ENCODE data around the gene BET1L.

Gene BET1L

GRCh38 chr11:212150-213100, 5.2 kb upstream of the BET1L start:
- in situ Hi-C loops (cut with HindIII; ENCODE audit: low pct_ligation_motif_present, low pct_unique_long_range_greater_than_20kb, low sequenced_read_pairs), result no loop called here
- no peak for DNase-seq

- no peak for DNase-seq
- in situ Hi-C loops (cut with HindIII; ENCODE audit: low pct_ligation_motif_present, low pct_unique_long_range_greater_than_20kb, low sequenced_read_pairs), result no loop called here
Measured at GRCh38 chr11:211741-212140, 4.5 kb upstream of the BET1L start.

GRCh38 chr11:211295-211694, 4.1 kb upstream of the BET1L start:
- in situ Hi-C loops (cut with HindIII; ENCODE audit: low pct_ligation_motif_present, low pct_unique_long_range_greater_than_20kb, low sequenced_read_pairs), result no loop called here
- DNase-seq, result no peak

GRCh38 chr11:210803-211180, 3.6 kb upstream of the BET1L start:
- in situ Hi-C loops (cut with HindIII; ENCODE audit: low pct_ligation_motif_present, low pct_unique_long_range_greater_than_20kb, low sequenced_read_pairs), result no loop called here
- no peak for DNase-seq

GRCh38 chr11:210122-210802, 3.1 kb upstream of the BET1L start:
- DNase-seq, result peak; percentile 72
- in situ Hi-C loops (cut with HindIII; ENCODE audit: low pct_ligation_motif_present, low pct_unique_long_range_greater_than_20kb, low sequenced_read_pairs), result no loop called here

- in situ Hi-C loops (cut with HindIII; ENCODE audit: low pct_ligation_motif_present, low pct_unique_long_range_greater_than_20kb, low sequenced_read_pairs), result no loop called here
- peak; percentile 19 for DNase-seq
Measured at GRCh38 chr11:209275-210121, 2.3 kb upstream of the BET1L start.

- in situ Hi-C loops (cut with HindIII; ENCODE audit: low pct_ligation_motif_present, low pct_unique_long_range_greater_than_20kb, low sequenced_read_pairs), result no loop called here
- no peak for DNase-seq
Measured at GRCh38 chr11:208917-209260, 1.7 kb upstream of the BET1L start.

- in situ Hi-C loops (cut with HindIII; ENCODE audit: low pct_ligation_motif_present, low pct_unique_long_range_greater_than_20kb, low sequenced_read_pairs), result no loop called here
- peak; percentile 72 for DNase-seq
Measured at GRCh38 chr11:208181-208916, 1.1 kb upstream of the BET1L start.

GRCh38 chr11:207863-208180, 623 bp upstream of the BET1L start:
- peak; percentile 43 for DNase-seq
- in situ Hi-C loops (cut with HindIII; ENCODE audit: low pct_ligation_motif_present, low pct_unique_long_range_greater_than_20kb, low sequenced_read_pairs), result no loop called here

- no peak for DNase-seq
- in situ Hi-C loops (cut with HindIII; ENCODE audit: low pct_ligation_motif_present, low pct_unique_long_range_greater_than_20kb, low sequenced_read_pairs), result no loop called here
Measured at GRCh38 chr11:206526-207207, 532 bp downstream of the BET1L start.

GRCh38 chr11:206002-206384, 1.2 kb downstream of the BET1L start:
- in situ Hi-C loops (cut with HindIII; ENCODE audit: low pct_ligation_motif_present, low pct_unique_long_range_greater_than_20kb, low sequenced_read_pairs), result no loop called here
- no peak for DNase-seq

GRCh38 chr11:205221-206001, 1.8 kb downstream of the BET1L start:
- in situ Hi-C loops (cut with HindIII; ENCODE audit: low pct_ligation_motif_present, low pct_unique_long_range_greater_than_20kb, low sequenced_read_pairs), result no loop called here
- DNase-seq, result no peak

- in situ Hi-C loops (cut with HindIII; ENCODE audit: low pct_ligation_motif_present, low pct_unique_long_range_greater_than_20kb, low sequenced_read_pairs), result no loop called here
- DNase-seq, result no peak
Measured at GRCh38 chr11:204587-205109, 2.6 kb downstream of the BET1L start.

- in situ Hi-C loops (cut with HindIII; ENCODE audit: low pct_ligation_motif_present, low pct_unique_long_range_greater_than_20kb, low sequenced_read_pairs), result no loop called here
- no peak for DNase-seq
Measured at GRCh38 chr11:203945-204586, 3.1 kb downstream of the BET1L start.

- no peak for DNase-seq
- in situ Hi-C loops (cut with HindIII; ENCODE audit: low pct_ligation_motif_present, low pct_unique_long_range_greater_than_20kb, low sequenced_read_pairs), result no loop called here
Measured at GRCh38 chr11:203056-203944, 3.9 kb downstream of the BET1L start.

- DNase-seq, result no peak
- in situ Hi-C loops (cut with HindIII; ENCODE audit: low pct_ligation_motif_present, low pct_unique_long_range_greater_than_20kb, low sequenced_read_pairs), result no loop called here
Measured at GRCh38 chr11:202490-202889, 4.7 kb downstream of the BET1L start.

Data from ACHN (cell line).